GM19193 (cell line): ENCODE results near the gene ARHGDIB.

Experiments used
- POLR2A ChIP-seq: IDR thresholded peaks from 4 replicates; pipeline ENCODE4 v1.6.1; 2011; ENCODE audit not compliant: insufficient read depth, insufficient read length; ENCODE audit errors: extremely low read depth

Gene ARHGDIB

GRCh38 chr12:14931791-14932560 lies 29.4 kb downstream of the ARHGDIB start:
- TF ChIP-seq POLR2A: no peak

DNA sequence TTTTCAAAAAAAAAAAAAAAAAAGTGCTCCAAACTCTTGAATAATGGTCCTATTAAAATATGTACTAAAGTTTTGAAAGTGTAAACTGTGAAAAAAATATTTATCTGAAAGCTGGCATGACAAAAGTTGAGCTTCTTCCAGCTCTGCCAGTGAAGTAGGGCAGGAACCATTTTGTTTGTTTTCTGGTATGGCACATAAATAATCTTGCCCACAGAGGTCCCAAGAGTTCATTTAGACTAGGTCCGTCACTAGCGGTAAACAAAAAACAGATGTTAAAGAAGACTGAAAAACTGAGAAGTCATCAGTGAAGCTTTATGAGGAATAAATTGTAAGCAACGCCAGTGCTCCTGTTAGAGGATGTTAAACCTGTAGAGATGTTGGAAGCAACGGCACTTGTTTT lies 30.0 kb downstream of the ARHGDIB start:
- no peak for TF ChIP-seq POLR2A

DNA sequence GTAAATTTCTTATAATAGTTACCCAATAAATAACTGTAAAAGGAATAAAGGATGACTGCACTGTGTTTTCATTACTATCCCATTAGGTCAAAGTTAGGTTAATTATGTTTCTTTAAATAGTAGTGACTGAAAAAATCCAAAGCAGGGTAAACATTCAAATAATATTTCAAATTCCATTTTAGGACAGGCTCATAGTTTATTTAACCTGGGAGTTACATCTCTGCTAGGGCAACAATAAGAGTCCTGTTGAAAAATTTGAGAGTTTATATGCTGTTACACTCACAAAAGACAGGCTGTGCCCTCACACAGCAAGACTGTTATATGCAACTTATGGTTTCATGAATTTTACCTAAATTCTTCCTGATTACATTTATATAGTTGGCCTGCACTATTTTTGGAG lies 31.1 kb downstream of the ARHGDIB start:
- TF ChIP-seq POLR2A: no peak

GRCh38 chr12:14928931-14929330 lies 32.5 kb downstream of the ARHGDIB start:
- TF ChIP-seq POLR2A: no peak

- TF ChIP-seq POLR2A: no peak
Measured at GRCh38 chr12:14927267-14927666, 34.1 kb downstream of the ARHGDIB start.

DNA sequence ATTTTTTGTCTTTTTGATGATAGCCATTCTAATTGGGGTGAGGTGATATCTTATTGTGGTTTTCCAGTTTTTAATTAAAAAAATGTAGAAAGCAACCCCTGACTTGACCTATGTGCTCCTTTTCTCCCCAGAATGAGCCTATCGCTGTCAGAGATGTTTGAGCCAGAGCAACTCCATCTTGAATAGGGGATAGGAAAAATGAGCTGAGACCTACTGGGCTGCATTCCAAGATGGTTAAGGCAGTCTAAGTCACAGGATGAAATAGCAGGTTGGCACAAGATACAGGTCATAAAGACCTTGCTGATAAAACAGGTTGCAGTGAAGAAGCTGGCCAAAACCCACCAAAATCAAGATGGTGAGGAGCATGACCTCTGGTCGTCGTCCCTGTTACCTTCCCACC lies 36.9 kb downstream of the ARHGDIB start:
- TF ChIP-seq POLR2A: no peak

DNA sequence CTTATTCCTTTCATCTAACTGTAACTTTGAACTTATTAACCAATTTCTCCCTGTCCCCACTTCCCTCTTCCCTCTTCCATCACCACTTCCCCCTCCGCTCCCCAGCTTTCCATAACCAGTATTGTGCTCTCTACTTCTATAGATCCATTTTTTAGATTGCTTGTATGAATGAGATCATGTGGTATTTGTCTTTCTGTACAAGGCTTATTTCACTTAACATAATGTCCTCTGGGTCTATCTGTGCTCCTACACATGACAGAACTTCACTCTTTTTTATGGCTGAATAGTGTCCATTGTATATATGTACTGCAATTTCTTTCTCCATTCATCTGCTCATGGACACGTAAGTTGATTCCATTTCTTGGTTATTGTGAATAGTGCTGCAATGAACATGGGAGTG lies 37.5 kb downstream of the ARHGDIB start:
- TF ChIP-seq POLR2A: no peak

- no peak for TF ChIP-seq POLR2A
Measured at GRCh38 chr12:14921218-14921617, 40.2 kb downstream of the ARHGDIB start.

- no peak for TF ChIP-seq POLR2A
Measured at GRCh38 chr12:14920475-14921126, 40.8 kb downstream of the ARHGDIB start.

GRCh38 chr12:14919455-14919854 lies 41.9 kb downstream of the ARHGDIB start:
- no peak for TF ChIP-seq POLR2A

GRCh38 chr12:14915736-14916135 lies 45.7 kb downstream of the ARHGDIB start:
- TF ChIP-seq POLR2A: no peak

DNA sequence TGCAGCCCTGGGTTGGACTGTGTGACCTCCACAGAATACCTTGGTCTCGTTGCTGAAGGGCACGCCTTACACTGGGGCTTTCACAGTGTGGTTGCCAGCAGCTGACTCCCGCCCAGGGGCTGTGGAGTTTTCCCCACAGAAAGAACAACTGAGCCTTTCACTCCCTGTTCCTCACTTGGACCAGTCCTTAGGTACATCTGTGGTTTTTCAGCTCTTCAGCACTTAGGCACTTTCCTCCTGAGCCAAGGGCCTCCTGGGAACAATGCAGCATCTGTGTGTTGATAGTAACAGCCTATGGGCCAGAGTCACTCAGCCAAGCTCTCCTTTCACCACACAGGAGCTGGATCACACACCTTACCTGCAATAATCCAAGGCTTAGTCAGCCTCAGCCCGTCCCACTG lies 48.0 kb downstream of the ARHGDIB start:
- TF ChIP-seq POLR2A: no peak

DNA sequence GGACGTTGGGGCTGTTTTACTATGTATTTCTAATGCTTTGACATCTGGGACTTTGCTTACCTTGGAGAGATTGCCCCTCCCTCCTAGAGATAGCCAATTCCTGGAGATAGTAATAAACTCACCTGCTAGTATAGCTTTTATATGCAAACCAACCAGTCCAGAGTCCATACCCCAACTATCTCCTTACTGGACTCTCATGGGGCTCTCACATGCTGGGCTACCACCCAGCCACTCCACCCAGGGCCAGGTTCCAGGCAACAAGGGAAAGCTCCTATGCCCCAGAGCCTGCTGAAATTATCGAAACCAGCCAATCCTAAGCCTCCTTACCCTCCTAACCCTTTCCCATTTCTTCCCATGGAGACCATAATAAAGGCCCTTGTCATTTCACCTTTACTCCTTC lies 50.3 kb downstream of the ARHGDIB start:
- no peak for TF ChIP-seq POLR2A

DNA sequence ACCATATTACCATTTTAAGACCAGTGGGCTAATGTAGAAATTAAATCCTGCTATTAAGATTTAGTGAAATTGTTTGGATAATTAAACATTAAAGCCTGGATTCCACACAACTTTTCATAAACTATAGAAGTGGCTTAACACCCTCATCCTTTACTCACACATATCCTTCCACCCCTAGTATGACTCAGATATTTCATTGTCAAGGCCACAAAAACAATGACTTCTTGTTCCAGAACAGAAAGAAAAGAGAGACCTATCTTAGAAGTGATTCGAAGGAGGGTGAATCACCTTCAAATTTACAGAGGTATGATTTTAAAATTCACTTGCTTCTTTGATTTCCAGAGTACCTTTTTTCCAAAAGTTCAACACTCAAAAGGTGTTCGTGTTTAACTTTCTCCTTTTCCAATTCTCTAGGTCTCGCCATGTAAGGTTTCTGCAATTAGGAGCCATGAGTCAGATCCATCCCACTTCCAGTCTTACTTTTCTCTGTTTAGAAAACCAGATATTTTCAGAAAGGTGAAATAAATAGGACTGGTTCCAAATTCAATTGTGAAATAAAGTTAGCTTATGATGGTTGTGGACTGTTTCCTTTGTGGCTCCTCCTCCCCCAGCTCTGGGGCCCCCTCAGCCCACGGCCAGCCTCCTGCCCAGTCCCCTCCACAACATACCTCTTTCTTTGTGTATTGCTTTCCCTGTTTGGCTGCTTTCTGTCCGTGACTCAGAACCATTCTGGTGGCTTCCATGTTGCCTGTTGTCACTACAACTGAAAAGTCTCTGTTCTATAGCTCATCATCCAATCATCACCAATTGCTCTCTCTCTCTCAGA lies 51.1 kb downstream of the ARHGDIB start:
- TF ChIP-seq POLR2A: no peak

DNA sequence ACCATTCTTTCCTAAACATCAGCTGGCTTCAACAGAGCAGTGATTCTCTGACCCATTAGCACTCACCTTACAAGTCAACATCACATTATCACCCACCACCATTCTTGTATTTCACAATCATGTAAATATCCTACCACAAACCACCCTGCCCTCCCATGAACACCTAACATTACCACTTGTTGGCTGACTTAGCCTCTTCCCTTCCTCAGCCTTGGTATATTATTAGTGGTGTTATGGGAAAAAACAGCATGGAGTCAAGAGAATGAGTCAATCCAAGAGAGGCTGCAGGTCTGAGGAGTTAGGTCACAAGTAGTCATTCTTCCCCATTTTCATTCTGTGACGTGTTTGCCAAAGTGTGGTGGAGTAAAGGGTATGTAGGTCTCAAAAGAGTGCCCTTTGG lies 53.4 kb downstream of the ARHGDIB start:
- TF ChIP-seq POLR2A: no peak

DNA sequence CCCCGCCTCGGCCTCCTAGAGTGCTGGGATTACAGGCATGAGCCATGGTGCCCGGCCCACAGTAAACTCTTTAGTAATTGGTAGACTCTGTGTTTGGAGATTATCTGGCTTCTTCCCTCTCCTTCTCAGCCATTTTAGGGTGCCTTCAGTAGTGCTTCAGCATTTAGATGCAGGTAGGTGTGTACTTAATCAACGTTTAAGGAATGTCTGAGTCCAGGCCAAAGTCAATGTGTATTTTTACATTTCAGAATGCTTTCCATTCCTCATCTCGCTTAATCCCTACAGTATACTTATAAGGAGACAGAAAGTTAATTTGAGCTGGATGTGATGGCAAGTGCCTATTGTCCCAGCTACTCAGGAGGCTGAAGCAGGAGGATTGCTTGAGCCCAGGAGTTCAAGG lies 55.3 kb downstream of the ARHGDIB start:
- TF ChIP-seq POLR2A: no peak

DNA sequence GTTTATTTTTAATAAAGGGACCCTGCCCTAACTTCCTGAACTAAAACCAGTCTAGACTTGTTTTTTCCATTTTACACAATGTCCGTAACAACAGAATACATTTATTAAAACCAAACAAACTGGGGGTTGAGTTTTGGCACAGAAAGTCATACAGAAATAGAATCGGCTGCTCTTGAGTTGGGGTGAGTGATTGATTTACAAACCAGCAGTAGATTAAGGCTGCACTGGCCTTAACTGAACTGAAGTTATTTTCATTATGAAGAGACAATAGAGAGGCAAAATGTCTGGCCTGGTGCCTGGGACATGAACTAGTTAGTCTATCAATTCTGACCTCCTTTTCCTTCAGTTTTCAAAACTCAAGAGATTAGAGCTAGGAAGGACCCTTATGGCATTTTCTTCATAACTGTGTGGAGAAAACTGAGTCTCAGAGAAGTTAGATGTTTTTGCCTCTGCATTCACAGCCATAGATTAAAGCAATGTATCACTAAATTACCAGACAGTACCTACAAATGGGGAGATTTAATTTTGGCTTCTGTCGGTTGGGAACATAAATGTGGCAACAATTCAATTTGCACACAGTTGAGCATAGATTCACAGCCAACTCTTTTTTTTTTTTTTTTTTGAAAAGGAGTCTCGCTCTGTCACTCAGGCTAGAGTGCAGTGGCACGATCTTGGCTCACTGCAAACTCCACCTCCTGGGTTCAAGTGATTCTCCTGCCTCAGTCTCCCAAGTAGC lies 56.0 kb downstream of the ARHGDIB start:
- no peak for TF ChIP-seq POLR2A
